Ovary (tissue), 9 donors: ENCODE data around the gene HBA1. TPM values are rescaled to one million over a fixed set of nuclear protein-coding genes. Genes with fewer than 3 reads are reported as not detected.
"Not testable (repeated sequence)": the region's sequence is repeated elsewhere in the genome, so short reads cannot be mapped to it uniquely, and the experiment has no call there.

ENCODE experiments used
- DNase-seq, 5 donors: peaks; one replicate each; pipeline ENCODE4 v3.0.0-alpha.2; 2019 to 2020
- H3K27ac ChIP-seq, 2 donors: fragments of 200-600 bp; one replicate each; pipeline versions ENCODE4 v1.5.1 to v1.8.0; 2019 to 2022
- H3K27me3 ChIP-seq: fragments of 200-600 bp; one replicate; pipeline ENCODE4 v1.8.0; 2022
- H3K36me3 ChIP-seq: fragments of 200-600 bp; sonication (generic); one replicate; pipeline ENCODE4 v1.5.1; 2019
- H3K4me1 ChIP-seq: one replicate; pipeline ENCODE4 v1.8.1; 2013; ENCODE audit warnings: mild to moderate bottlenecking, moderate library complexity; ENCODE audit not compliant: insufficient read depth
- H3K4me3 ChIP-seq: fragments of 200-600 bp; sonication (generic); one replicate; pipeline ENCODE4 v1.5.1; 2017
- H3K9me3 ChIP-seq, 2 donors: fragments of 200-600 bp in 1 of 2; sonication (generic) in 1 of 2; one replicate each; pipeline versions ENCODE4 v1.5.1 to v1.8.1; 2013 to 2019; ENCODE audit warnings: mild to moderate bottlenecking in 1 of 2, moderate library complexity in 1 of 2
- CTCF ChIP-seq, 3 donors: fragments of 450-650 bp in 2 of 3; fragments of 200-600 bp in 1 of 3; IDR thresholded peaks; one replicate each; pipeline versions ENCODE4 v1.5.1 to v1.8.0; 2016 to 2022; ENCODE audit warnings: antibody characterized with exemption in 3 of 3, mild to moderate bottlenecking in 1 of 3
- EP300 ChIP-seq: sonication (generic); formaldehyde crosslinking; IDR thresholded peaks from one replicate; pipeline ENCODE4 v1.6.1; 2017; ENCODE audit warnings: antibody characterized with exemption
- POLR2A ChIP-seq: fragments of 450-650 bp; IDR thresholded peaks from one replicate; pipeline ENCODE4 v1.6.1; 2017; ENCODE audit warnings: antibody characterized with exemption, mild to moderate bottlenecking, moderate library complexity
- WGBS, 3 donors: extraction: QIAGEN DNeasy Blood & Tissue Kit in 1 of 3; methylation state at CpG; one replicate each; pipeline versions ENCODE4 v1.1.5 to v1.1.7; 2013 to 2017; 5-methylcytosine and 5-hydroxymethylcytosine counted together
- intact Hi-C, 4 donors: fragments of 100-400 bp; cut with DNase I; formaldehyde crosslinking; loops; one replicate each; pipeline versions ENCODE4 v1.11.0 to v1.15.1; 2022 to 2023
- polyA plus RNA-seq, 2 donors: library from polyadenylated mRNA; stranded (reverse); fragments of 200-250 nt in 1 of 2; fragments of 350-450 nt in 1 of 2; fragmentation: Illumina TruSeq in 1 of 2; extraction: RNeasy Lipid Tissue Mini Kit (QIAGEN cat#74804) in 1 of 2; gene quantifications; one replicate each; pipeline ENCODE4 v1.2.3, GENCODE V29; 2013 to 2014
- total RNA-seq, 7 donors: library from RNA; depleted of rRNA in 2 of 7; stranded (reverse); fragments of >200 nt in 2 of 7; fragmentation: NEBNext Ultra II Directional in 3 of 7; extraction: Animal tissue kit (Norgen Biotek cat#: 25700) in 3 of 7; gene quantifications; one replicate each; pipeline versions ENCODE4 v1.1.0 to v1.2.4, GENCODE V29; 2016 to 2023
- donor health status: DM: no; HTN: no; CAD: no; lungs with moderate emphysema.
- donor health status: DM: no; HTN: no; CAD: no.
- donor health status: Bipolar disorder and iron deficiency.
- donor health status: DM: yes; HTN: yes; CAD: no.
- donor health status: DM: no; HTN: no; CAD: no.
- donor health status: DM: yes; HTN: yes; CAD: no.

Gene HBA1
- total and polyA plus RNA-seq, 9 donors: 0.50 to 206 (median 32.9) TPM

GRCh38 chr16:193441-193840 is 17.0 kb downstream of the HBA1 start:
- WGBS, 3 donors: 90 to 92% (median 91%) methylated on average over 14 to 15 of the region's 15 CpGs
- intact Hi-C loops: no loop called here
- H3K4me3 ChIP-seq: no peak overlapping the region
- TF ChIP-seq CTCF (IDR thresholded peaks at IDR 0.05) (no peak), EP300 (no peak), POLR2A (no peak)
- H3K27me3 ChIP-seq: no peaks in the 10 kb centered on the region
- H3K27ac ChIP-seq: no peak overlapping the region
- no peaks in the 10 kb centered on the region for H3K4me1 ChIP-seq
- no peaks in the 10 kb centered on the region for H3K9me3 ChIP-seq
- no peak for DNase-seq
- H3K36me3 ChIP-seq: no peaks in the 10 kb centered on the region

DNA sequence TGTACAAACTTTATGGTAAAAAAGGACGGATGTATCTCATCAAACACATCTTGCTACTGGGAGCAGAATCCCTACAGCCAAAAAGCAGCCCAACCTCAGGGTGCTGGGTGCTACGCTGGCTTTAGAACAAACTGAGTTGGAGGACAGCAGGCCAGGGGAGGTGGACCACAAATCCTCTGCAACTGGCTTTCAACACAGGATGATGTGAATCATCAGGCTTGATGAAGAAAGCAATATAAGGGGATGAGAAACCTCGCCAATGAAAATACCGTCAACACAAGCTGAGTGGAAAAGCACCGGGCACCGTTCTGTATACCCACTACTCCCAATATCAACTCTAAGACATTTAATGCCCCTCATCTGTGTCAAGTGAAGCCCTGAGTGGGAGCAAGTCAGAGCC is 18.0 kb downstream of the HBA1 start:
- Histone ChIP-seq H3K9me3 (no peaks in the 10 kb centered on the region), H3K4me3 (no peak overlapping the region), H3K36me3 (no peaks in the 10 kb centered on the region), H3K27ac (no peak overlapping the region), H3K4me1 (no peaks in the 10 kb centered on the region), H3K27me3 (no peaks in the 10 kb centered on the region)
- TF ChIP-seq CTCF (IDR thresholded peaks at IDR 0.05) (no peak), POLR2A (no peak), EP300 (no peak)
- DNase-seq: no peak
- intact Hi-C loops: no loop called here
- 92 to 94% (median 92%) methylated on average over 6 of the region's 6 CpGs for WGBS, 3 donors

GRCh38 chr16:200388-200787 is 23.9 kb downstream of the HBA1 start:
- Histone ChIP-seq H3K4me1 (no peaks in the 10 kb centered on the region), H3K4me3 (no peak overlapping the region), H3K27ac (no peak overlapping the region), H3K9me3 (no peaks in the 10 kb centered on the region), H3K36me3 (no peaks in the 10 kb centered on the region), H3K27me3 (no peaks in the 10 kb centered on the region)
- TF ChIP-seq EP300 (no peak), CTCF (IDR thresholded peaks at IDR 0.05) (no peak), POLR2A (no peak)
- intact Hi-C loops: no loop called here
- DNase-seq: no peak
- 86 to 95% (median 90%) methylated on average over 5 of the region's 5 CpGs for WGBS, 3 donors

GRCh38 chr16:203246-203645 is 26.8 kb downstream of the HBA1 start:
- H3K4me3 ChIP-seq: no peak overlapping the region
- H3K27me3 ChIP-seq: no peaks in the 10 kb centered on the region
- 94 to 98% (median 96%) methylated on average over 4 of the region's 4 CpGs for WGBS, 3 donors
- DNase-seq: no peak
- intact Hi-C loops: no loop called here
- H3K4me1 ChIP-seq: no peaks in the 10 kb centered on the region
- TF ChIP-seq POLR2A (no peak), CTCF (IDR thresholded peaks at IDR 0.05) (no peak), EP300 (no peak)
- no peak overlapping the region for H3K27ac ChIP-seq
- no peaks in the 10 kb centered on the region for H3K36me3 ChIP-seq
- H3K9me3 ChIP-seq: no peaks in the 10 kb centered on the region

GRCh38 chr16:204046-204445 is 27.6 kb downstream of the HBA1 start:
- H3K4me1 ChIP-seq, H3K36me3 ChIP-seq, H3K27me3 ChIP-seq, H3K4me3 ChIP-seq, intact Hi-C loops, DNase-seq, H3K9me3 ChIP-seq, H3K27ac ChIP-seq: not testable (repeated sequence)
- WGBS, 3 donors: 88 to 95% (median 91%) methylated on average over 9 of the region's 9 CpGs

DNA sequence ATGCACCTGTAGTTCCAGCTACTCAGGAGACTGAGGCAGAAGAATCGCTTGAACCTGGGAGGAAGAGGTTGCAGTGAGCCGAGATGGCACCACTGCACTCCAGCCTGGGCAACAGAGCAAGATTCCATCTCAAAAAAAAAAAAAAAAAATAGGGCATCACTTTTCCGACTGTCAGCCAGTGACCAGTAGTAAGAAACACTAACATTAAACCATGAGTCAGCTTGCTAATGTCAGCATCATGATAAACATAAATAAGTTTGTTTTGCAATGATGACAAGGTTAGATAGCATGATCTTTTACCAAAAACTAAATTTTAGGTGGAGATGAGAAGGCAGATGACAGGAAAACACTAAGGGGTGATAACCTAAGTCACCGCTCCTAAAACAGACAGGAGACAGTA is 32.9 kb downstream of the HBA1 start:
- H3K4me1 ChIP-seq, DNase-seq, H3K27ac ChIP-seq, intact Hi-C loops, H3K36me3 ChIP-seq, H3K9me3 ChIP-seq, H3K27me3 ChIP-seq, H3K4me3 ChIP-seq: not testable (repeated sequence)
- 81 to 88% (median 86%) methylated on average over 4 of the region's 4 CpGs for WGBS, 3 donors

- 85 to 90% (median 87%) methylated on average over 14 of the region's 14 CpGs for WGBS, 3 donors
- H3K36me3 ChIP-seq, intact Hi-C loops, H3K4me1 ChIP-seq, DNase-seq, H3K9me3 ChIP-seq, H3K27me3 ChIP-seq, H3K4me3 ChIP-seq, H3K27ac ChIP-seq: not testable (repeated sequence)
These were observed 35.2 kb downstream of the HBA1 start for GRCh38 chr16:211631-212180.
